PFSK-1 (cell line): Measurements from ENCODE around the gene SEZ6L2.

Experiments used
- FOXP2 ChIP-seq: optimal IDR thresholded peaks from 2 replicates; pipeline ENCODE3; 2011; ENCODE audit warnings: borderline replicate concordance, control low read depth, inconsistent platforms; ENCODE audit not compliant: insufficient read depth; ENCODE audit errors: extremely low read length, extremely low read depth
- POLR2AphosphoS5 ChIP-seq: IDR thresholded peaks from 2 replicates; pipeline ENCODE4 v1.6.1; 2012; ENCODE audit warnings: low read depth, mild to moderate bottlenecking, control low read depth, low read length, moderate library complexity
- REST ChIP-seq, 2 experiments: IDR thresholded peaks; 2 replicates each; pipeline versions ENCODE4 v1.6.1 to v1.8.0; 2011 to 2012; ENCODE audit warnings: low read depth in 2 of 2, low read length in 2 of 2, control low read depth in 1 of 2, inconsistent platforms in 1 of 2, mild to moderate bottlenecking in 1 of 2, moderate library complexity in 1 of 2; ENCODE audit not compliant: insufficient read depth in 1 of 2
- SIN3A ChIP-seq: IDR thresholded peaks from 2 replicates; pipeline ENCODE4 v1.6.1; 2012; ENCODE audit warnings: mild to moderate bottlenecking, low read length, moderate library complexity, borderline replicate concordance; ENCODE audit not compliant: insufficient read depth
- TAF1 ChIP-seq: IDR thresholded peaks from 2 replicates; pipeline ENCODE4 v1.6.1; 2012; ENCODE audit warnings: low read length, control low read depth, borderline replicate concordance; ENCODE audit not compliant: insufficient read depth

Gene SEZ6L2

GRCh38 chr16:29883987-29884386 lies 15.4 kb downstream of the SEZ6L2 start:
- TF ChIP-seq TAF1: no peak
- TF ChIP-seq REST (IDR thresholded peaks at IDR 0.05; ENCODE audit: insufficient read depth in 1 of 2, low read depth in 2 of 2, low read length in 2 of 2): no peak

GRCh38 chr16:29881050-29881449 lies 18.3 kb downstream of the SEZ6L2 start:
- TF ChIP-seq TAF1 (no peak), REST (IDR thresholded peaks at IDR 0.05; ENCODE audit: insufficient read depth in 1 of 2, low read depth in 2 of 2, low read length in 2 of 2) (no peak), POLR2AphosphoS5 (no peak), SIN3A (no peak), FOXP2 (no peak)

- TF ChIP-seq TAF1: no peak
These were observed 21.2 kb downstream of the SEZ6L2 start for GRCh38 chr16:29878172-29878571.

GRCh38 chr16:29877266-29877961 lies 21.9 kb downstream of the SEZ6L2 start:
- no peak for TF ChIP-seq TAF1
- no peak for TF ChIP-seq POLR2AphosphoS5
- no peak for TF ChIP-seq SIN3A
- no peak for TF ChIP-seq REST (IDR thresholded peaks at IDR 0.05; ENCODE audit: insufficient read depth in 1 of 2, low read depth in 2 of 2, low read length in 2 of 2)
- TF ChIP-seq FOXP2: no peak

- TF ChIP-seq SIN3A (no peak), POLR2AphosphoS5 (no peak), REST (IDR thresholded peaks at IDR 0.05; ENCODE audit: insufficient read depth in 1 of 2, low read depth in 2 of 2, low read length in 2 of 2) (no peak), TAF1 (no peak), FOXP2 (no peak)
These were observed 22.6 kb downstream of the SEZ6L2 start for GRCh38 chr16:29876594-29877249.
